Neuronal stem cell (in vitro differentiated cells): Measurements from ENCODE around the gene NEUROG1. TPM values are rescaled to one million over a fixed set of nuclear protein-coding genes. Genes with fewer than 3 reads are reported as not detected.

Experiments
- DNase-seq: peaks from one replicate; pipeline ENCODE4 v3.0.0-alpha.2; 2013; ENCODE audit warnings: low spot score
- H2AFZ ChIP-seq: one replicate; pipeline ENCODE4 v1.6.1; 2013; ENCODE audit warnings: mild to moderate bottlenecking, low read length, inconsistent platforms
- H2AK5ac ChIP-seq: 2 replicates; pipeline ENCODE4 v1.6.1; 2013; ENCODE audit warnings: low read depth, mild to moderate bottlenecking, inconsistent platforms, low read length, moderate library complexity, mixed read lengths
- H2BK120ac ChIP-seq: 2 replicates; pipeline ENCODE4 v1.6.1; 2013; ENCODE audit warnings: low read depth, mild to moderate bottlenecking, inconsistent platforms, low read length, moderate library complexity, mixed read lengths
- H2BK12ac ChIP-seq: one replicate; pipeline ENCODE4 v1.6.1; 2013; ENCODE audit warnings: low read length, inconsistent platforms
- H2BK15ac ChIP-seq: 2 replicates; pipeline ENCODE4 v1.6.1; 2013; ENCODE audit warnings: mild to moderate bottlenecking, low read length, inconsistent platforms, mixed read lengths
- H2BK5ac ChIP-seq: one replicate; pipeline ENCODE4 v1.6.1; 2013; ENCODE audit warnings: inconsistent platforms, mild to moderate bottlenecking, low read length, moderate library complexity
- H3K14ac ChIP-seq: one replicate; pipeline ENCODE4 v1.6.1; 2013; ENCODE audit warnings: low read length, inconsistent platforms
- H3K18ac ChIP-seq: 2 replicates; pipeline ENCODE4 v1.6.1; 2013; ENCODE audit warnings: low read length, inconsistent platforms
- H3K23ac ChIP-seq: 2 replicates; pipeline ENCODE4 v1.6.1; 2013; ENCODE audit warnings: low read depth, mild to moderate bottlenecking, mixed read lengths, low read length, inconsistent platforms; ENCODE audit not compliant: poor library complexity
- H3K27ac ChIP-seq: replicated peaks from 3 replicates; pipeline ENCODE4 v1.5.1; 2013; ENCODE audit warnings: low read length, inconsistent platforms
- H3K27me3 ChIP-seq, 3 experiments: 2 replicates each; pipeline ENCODE4 v1.6.1; 2013; ENCODE audit warnings: low read length in 3 of 3, mild to moderate bottlenecking in 2 of 3, inconsistent platforms in 1 of 3, low read depth in 1 of 3, mixed read lengths in 1 of 3, moderate library complexity in 1 of 3; ENCODE audit not compliant: control insufficient read depth in 3 of 3, insufficient read depth in 3 of 3
- H3K36me3 ChIP-seq, 2 donors: replicated peaks in 1 of 2; 2 replicates each; pipeline ENCODE4 v1.6.1; 2013; ENCODE audit warnings: low read length in 2 of 2; ENCODE audit not compliant: control insufficient read depth in 2 of 2, insufficient read depth in 2 of 2
- H3K4ac ChIP-seq: 2 replicates; pipeline ENCODE4 v1.6.1; 2013; ENCODE audit warnings: inconsistent platforms, mild to moderate bottlenecking, low read length, moderate library complexity
- H3K4me1 ChIP-seq, 2 donors: 1 replicate in 1 of 2; 2 replicates in 1 of 2; pipeline ENCODE4 v1.6.1; 2013; ENCODE audit warnings: low read length in 2 of 2, low read depth in 1 of 2; ENCODE audit not compliant: control insufficient read depth in 2 of 2, insufficient read depth in 1 of 2
- H3K4me2 ChIP-seq: one replicate; pipeline ENCODE4 v1.6.1; 2013; ENCODE audit warnings: mild to moderate bottlenecking, low read length, inconsistent platforms; ENCODE audit not compliant: insufficient read depth, poor library complexity, severe bottlenecking
- H3K4me3 ChIP-seq, 2 donors: 2 replicates each; pipeline ENCODE4 v1.5.1; 2013; ENCODE audit warnings: low read length in 2 of 2, mild to moderate bottlenecking in 2 of 2, inconsistent platforms in 1 of 2, moderate library complexity in 1 of 2
- H3K79me1 ChIP-seq: one replicate; pipeline ENCODE4 v1.6.1; 2013; ENCODE audit warnings: low read depth, mild to moderate bottlenecking, inconsistent platforms, low read length, moderate library complexity
- H3K9ac ChIP-seq: one replicate; pipeline ENCODE4 v1.6.1; 2013; ENCODE audit warnings: mild to moderate bottlenecking, low read depth, low read length, inconsistent platforms; ENCODE audit not compliant: poor library complexity
- H3K9me3 ChIP-seq, 2 donors: replicated peaks in 1 of 2; 2 replicates each; pipeline versions ENCODE3 to v1.6.1; 2013; ENCODE audit warnings: low read length in 2 of 2, mild to moderate bottlenecking in 2 of 2, inconsistent platforms in 1 of 2, low read depth in 1 of 2, mixed read lengths in 1 of 2, moderate library complexity in 1 of 2; ENCODE audit not compliant: control insufficient read depth in 2 of 2, insufficient read depth in 1 of 2
- H4K8ac ChIP-seq: one replicate; pipeline ENCODE4 v1.6.1; 2013; ENCODE audit warnings: low read depth, mild to moderate bottlenecking, inconsistent platforms, low read length, moderate library complexity
- H4K91ac ChIP-seq: one replicate; pipeline ENCODE4 v1.6.1; 2013; ENCODE audit warnings: low read length, low read depth, mild to moderate bottlenecking, inconsistent platforms; ENCODE audit not compliant: poor library complexity
- WGBS, 2 donors: extraction: QIAGEN DNeasy Blood & Tissue Kit; methylation state at CpG; one replicate each; pipeline ENCODE4 v1.1.7; 2013; ENCODE audit warnings: missing lambda C conversion rate in 2 of 2, mixed read lengths in 1 of 2; ENCODE audit not compliant: insufficient read length in 2 of 2, insufficient replicate concordance in 1 of 2; ENCODE audit errors: extremely low coverage in 2 of 2; 5-methylcytosine and 5-hydroxymethylcytosine counted together
- polyA plus RNA-seq, 2 experiments: library from polyadenylated mRNA; stranded (reverse); fragments of 200-250 nt; gene quantifications; one replicate each; pipeline ENCODE4 v1.2.3, GENCODE V29; 2013

Gene NEUROG1
- polyA plus RNA-seq (2013, experiment 1 of 2) = 0.04 TPM
- 0.03 TPM for polyA plus RNA-seq (2013, experiment 2 of 2)

- DNase-seq = peak; percentile 84
- peaks cover 7 to 10% of the 10 kb centered on the region in 2 donors for H3K4me1 ChIP-seq
- H3K9me3 ChIP-seq = peaks cover 0 to 16% of the 10 kb centered on the region in 2 donors
- no CpG with 5 or more reads among the region's 74 CpGs for WGBS, 2 donors
- H3K4ac ChIP-seq = no peak within 1 kb of the TSS
- H2BK15ac ChIP-seq = no peak within 1 kb of the TSS
- H3K18ac ChIP-seq = peak within 1 kb of the TSS; percentile 87
- H4K91ac ChIP-seq = no peak within 1 kb of the TSS
- H2BK12ac ChIP-seq = peak within 1 kb of the TSS; percentile 31
- no peak within 1 kb of the TSS for H4K8ac ChIP-seq
- H2BK5ac ChIP-seq = no peak within 1 kb of the TSS
- H3K14ac ChIP-seq = peak within 1 kb of the TSS; percentile 42
- no peak within 1 kb of the TSS for H3K27ac ChIP-seq
- H3K4me2 ChIP-seq = peak within 1 kb of the TSS; percentile 53
- H3K4me3 ChIP-seq = peak within 1 kb of the TSS in 1 of 2 donors; percentile 67
- H2AK5ac ChIP-seq = peak within 1 kb of the TSS; percentile 76
- peaks cover 28 to 94% (median 91%) of the 10 kb centered on the region in 3 experiments for H3K27me3 ChIP-seq
- peak within 1 kb of the TSS; percentile 1 for H3K9ac ChIP-seq
- no peaks in the 10 kb centered on the region for H3K36me3 ChIP-seq
- H2BK120ac ChIP-seq = no peak within 1 kb of the TSS
- peak within 1 kb of the TSS; percentile 82 for H2AFZ ChIP-seq
- H3K79me1 ChIP-seq = no peaks in the 10 kb centered on the region
- peak within 1 kb of the TSS; percentile 87 for H3K23ac ChIP-seq
Measured at GRCh38 chr5:135535820-135536801, at the start of gene NEUROG1. Gene NEUROG1 (minus strand): TSS chr5:135535964. CDS start chr5:135535690, 274 bp downstream.

- Histone ChIP-seq H2AFZ (no peak overlapping the region), H3K4ac (no peak overlapping the region), H3K36me3 (no peaks in the 10 kb centered on the region), H3K9me3 (peaks cover 0 to 2% of the 10 kb centered on the region in 2 donors), H2BK12ac (no peak overlapping the region), H3K27ac (no peak overlapping the region), H2BK5ac (no peak overlapping the region), H2BK15ac (no peak overlapping the region), H3K9ac (no peak overlapping the region), H3K23ac (no peak overlapping the region), H4K8ac (no peak overlapping the region), H4K91ac (no peak overlapping the region), H3K79me1 (no peaks in the 10 kb centered on the region), H3K18ac (peak overlapping the region; percentile 48), H3K4me2 (no peak overlapping the region), H3K4me1 (peaks cover 0 to 5% of the 10 kb centered on the region in 2 donors), H3K4me3 (no peak overlapping the region), H3K14ac (peak overlapping the region; percentile 49), H3K27me3 (peaks cover 0 to 29% (median 4%) of the 10 kb centered on the region in 3 experiments), H2AK5ac (no peak overlapping the region), H2BK120ac (no peak overlapping the region)
- no peak for DNase-seq
- WGBS, 2 donors = no CpG with 5 or more reads among the region's 6 CpGs
Measured at GRCh38 chr5:135584918-135585317, 49.2 kb upstream of the NEUROG1 start.

GRCh38 chr5:135584276-135584675, 48.5 kb upstream of the NEUROG1 start:
- Histone ChIP-seq H3K23ac (no peak overlapping the region), H3K27ac (no peak overlapping the region), H3K18ac (no peak overlapping the region), H2BK15ac (no peak overlapping the region), H2BK120ac (no peak overlapping the region), H3K4me1 (peaks cover 0 to 7% of the 10 kb centered on the region in 2 donors), H4K8ac (no peak overlapping the region), H3K79me1 (no peaks in the 10 kb centered on the region), H3K27me3 (peaks cover 0 to 36% (median 9%) of the 10 kb centered on the region in 3 experiments), H3K9me3 (peaks cover 0 to 2% of the 10 kb centered on the region in 2 donors), H3K4me3 (no peak overlapping the region), H3K4ac (no peak overlapping the region), H3K4me2 (no peak overlapping the region), H2AFZ (no peak overlapping the region), H3K14ac (no peak overlapping the region), H3K36me3 (no peaks in the 10 kb centered on the region), H2BK5ac (no peak overlapping the region), H3K9ac (no peak overlapping the region), H2AK5ac (no peak overlapping the region), H2BK12ac (no peak overlapping the region), H4K91ac (no peak overlapping the region)
- WGBS, 2 donors = no CpG with 5 or more reads among the region's 2 CpGs
- no peak for DNase-seq
